HG02642 (cell line): ENCODE results near the gene DAAM2.

Experiments
- ATAC-seq: cut with Tn5 transposase; IDR thresholded peaks from one replicate; pipeline ENCODE4 v1.9.1; 2021; ENCODE audit warnings: mild to moderate bottlenecking; ENCODE audit not compliant: unreplicated experiment, poor library complexity

Gene DAAM2

DNA sequence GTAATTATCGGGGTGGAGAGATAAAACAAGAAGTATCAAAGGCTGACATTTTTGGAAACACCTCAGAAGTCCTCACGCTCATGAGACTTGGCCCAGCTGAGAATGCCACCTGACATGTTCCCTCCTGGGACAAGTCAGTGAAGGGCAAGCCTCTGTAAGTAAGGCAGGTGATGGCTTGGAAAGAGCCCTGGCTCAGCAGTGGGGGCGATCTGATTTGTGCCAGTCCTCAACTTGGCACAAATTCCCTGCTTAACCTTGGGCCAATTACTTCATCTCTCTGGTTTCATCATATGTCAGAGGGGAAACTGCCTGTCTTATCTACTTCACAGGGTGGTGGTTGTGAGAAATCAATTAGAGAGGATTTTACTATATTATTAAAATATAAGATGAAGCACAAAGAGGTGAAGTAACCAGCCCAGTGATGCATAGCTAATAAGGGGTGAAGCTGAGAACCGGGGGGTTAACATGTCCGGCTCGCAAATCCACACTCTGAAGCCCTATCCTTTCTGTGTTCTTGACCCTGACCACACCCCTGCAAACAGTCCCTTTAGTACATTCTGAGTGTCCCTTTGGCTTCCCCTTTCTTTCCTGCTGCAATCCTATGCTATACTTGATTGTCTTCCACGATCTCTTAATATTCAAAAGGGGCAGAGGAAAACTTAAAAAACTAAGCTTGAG, 150.9 kb downstream of the DAAM2 start:
- ATAC-seq: no peak

- no peak for ATAC-seq
Observed at GRCh38 chr6:39945626-39946025, 153.4 kb downstream of the DAAM2 start.

GRCh38 chr6:39947611-39948068, 155.5 kb downstream of the DAAM2 start:
- ATAC-seq: no peak

- no peak for ATAC-seq
Observed at GRCh38 chr6:39948199-39948791, 156.1 kb downstream of the DAAM2 start.

DNA sequence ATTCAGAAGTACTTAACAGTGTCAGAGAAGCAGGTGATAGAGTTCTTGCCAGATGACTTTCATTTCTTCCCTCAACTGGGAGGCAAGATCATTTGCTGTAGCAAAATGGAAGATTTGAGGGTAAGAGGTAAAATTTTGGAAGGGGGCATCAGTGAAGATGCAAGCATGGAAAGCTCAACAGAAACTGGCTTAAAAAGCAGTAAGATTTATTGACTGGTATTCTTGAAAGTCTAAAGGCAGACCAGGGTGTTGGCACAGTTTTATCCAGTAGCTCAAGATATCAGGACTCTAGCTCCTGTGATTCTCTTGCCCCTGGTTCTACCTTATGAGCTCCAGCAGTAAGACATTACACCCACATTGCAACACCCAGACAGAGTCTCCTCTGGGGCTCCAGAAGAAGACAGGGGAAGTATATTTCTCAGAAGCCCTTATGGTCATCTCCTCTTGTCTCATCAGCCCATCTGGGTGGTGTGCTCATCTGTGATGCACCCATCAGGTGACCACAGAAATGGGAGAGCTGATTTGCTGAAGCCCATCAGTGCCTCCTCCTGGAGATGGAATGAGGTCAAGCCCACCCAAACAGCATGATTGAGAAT, 158.0 kb downstream of the DAAM2 start:
- ATAC-seq: no peak

- no peak for ATAC-seq
Observed at GRCh38 chr6:39951191-39951590, 159.0 kb downstream of the DAAM2 start.

DNA sequence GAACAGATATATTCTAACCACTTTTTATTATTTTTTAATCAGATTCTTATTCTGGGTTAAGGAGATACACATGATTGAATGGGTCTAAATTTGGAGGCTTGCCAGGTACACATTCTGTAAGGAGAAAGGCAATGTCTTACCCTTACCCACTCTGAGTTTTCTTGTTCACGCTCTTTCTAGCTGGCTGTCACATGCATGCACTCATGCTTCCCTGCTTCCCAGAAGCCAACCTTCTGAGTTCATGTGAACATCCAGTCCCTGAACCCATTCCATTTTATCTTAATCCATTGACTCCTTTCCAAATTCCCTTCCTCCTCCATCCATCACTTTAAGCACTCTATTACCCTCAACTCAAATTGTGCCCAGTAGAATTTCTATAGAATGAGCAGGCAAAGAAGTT, 159.5 kb downstream of the DAAM2 start:
- ATAC-seq: no peak

DNA sequence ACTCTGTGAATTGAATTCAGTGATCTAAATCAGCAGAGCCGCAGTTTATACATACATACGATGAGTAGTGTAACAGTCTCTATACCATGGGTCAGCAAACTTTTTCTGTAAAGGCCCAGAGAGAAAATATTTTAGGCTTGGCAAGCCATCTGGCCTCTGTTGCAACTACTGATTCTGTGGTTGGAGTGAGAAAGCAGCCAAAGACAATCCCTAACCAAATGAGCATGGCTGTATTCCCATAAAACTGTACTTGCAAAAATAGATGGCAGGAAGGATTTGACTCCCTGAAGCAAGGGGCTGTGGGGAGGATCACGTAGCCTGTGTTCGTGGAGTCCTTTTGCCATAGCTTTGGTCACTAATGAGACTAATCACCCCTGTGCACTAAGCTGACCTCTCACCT, 160.0 kb downstream of the DAAM2 start:
- ATAC-seq: no peak

DNA sequence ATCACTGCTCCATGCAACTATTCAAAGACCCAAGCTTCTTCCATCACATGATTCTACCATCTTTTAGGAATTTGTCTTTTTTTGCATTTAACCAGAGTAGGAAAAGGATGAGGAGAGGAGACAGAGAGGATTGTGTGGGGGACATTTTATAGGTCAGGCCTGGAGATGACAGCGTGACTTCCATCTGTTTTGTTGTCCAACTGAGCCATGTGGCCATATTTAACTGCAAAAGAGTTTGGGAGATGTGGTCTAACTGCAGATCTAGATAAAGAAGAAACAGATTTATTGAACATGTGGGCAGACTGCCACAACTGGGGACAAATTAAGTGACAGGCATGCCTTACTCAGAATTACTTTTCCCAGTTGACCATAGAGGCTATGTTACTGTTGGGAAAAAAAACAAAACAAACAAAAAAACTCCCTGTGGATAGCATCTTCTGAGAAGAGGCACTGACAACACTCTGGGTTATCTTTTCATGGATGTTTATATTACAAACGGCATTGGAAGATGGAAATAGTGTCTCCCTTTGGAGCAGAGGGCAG, 161.0 kb downstream of the DAAM2 start:
- no peak for ATAC-seq
